Activated CD4-positive, alpha-beta T cell treated with anti-CD3 and anti-CD28 coated beads, Interleukin-2, amount 50 U/mL, for 48 hours (primary cell): ENCODE results near the gene FAM229A.
"Not testable (repeated sequence)": the region's sequence is repeated elsewhere in the genome, so short reads cannot be mapped to it uniquely, and the experiment has no call there.

ENCODE experiments used
- DNase-seq, 2 experiments: peaks; one replicate each; pipeline ENCODE4 v3.0.0-alpha.2; 2020

The FAM229A gene

DNA sequence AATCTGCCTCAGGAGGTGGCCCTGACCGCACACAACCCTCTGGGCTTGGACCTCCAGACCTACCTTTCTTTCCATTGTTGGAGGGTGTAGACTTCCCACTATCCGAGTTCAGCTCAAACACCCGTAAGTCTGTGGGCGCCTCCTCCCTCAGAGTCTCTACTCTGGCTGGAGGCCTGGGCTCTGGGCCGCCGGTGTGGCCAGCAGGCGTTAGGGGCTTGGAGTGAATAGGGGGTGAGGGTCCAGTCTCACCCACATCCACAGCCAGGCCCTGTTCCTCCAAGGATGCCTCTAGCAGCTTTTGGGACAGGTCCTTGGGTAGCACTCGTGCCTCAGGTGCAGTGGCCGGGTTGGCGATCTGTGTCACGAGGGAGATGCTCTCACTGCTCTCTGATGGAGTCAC is 13.9 kb upstream of the FAM229A start:
- no peak for DNase-seq

GRCh38 chr1:32373996-32374592 is 11.8 kb upstream of the FAM229A start:
- no peak for DNase-seq

DNA sequence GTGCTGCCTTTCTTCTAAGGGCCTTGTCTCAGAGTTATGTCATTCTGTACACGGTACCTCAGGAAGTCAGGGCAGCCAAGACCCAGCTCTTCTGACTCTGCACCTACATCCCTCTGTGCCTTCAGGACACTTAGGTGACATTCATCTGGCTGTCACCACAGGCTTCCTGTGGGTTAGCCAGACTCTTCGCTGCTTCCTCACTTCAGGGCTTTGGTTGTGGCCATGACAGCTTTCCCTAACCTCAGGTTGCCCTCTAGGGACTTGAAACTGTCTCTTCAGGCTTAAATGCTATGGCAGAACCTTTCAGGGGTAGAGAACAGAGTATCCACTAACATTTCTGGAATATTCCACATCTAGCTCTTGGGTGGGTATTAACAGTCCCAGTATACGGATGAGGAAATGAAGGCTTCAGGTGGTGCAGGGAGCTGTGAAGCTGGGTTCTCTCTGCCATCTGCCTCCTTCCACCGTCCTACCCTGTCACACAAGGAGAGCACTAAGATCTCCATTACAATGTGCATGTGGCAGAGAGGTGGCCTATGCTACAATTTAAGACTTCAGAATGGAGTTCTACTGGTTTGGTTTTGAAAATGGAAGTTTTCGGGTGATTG is 10.0 kb upstream of the FAM229A start:
- peak; percentile 15 to 36 for DNase-seq

DNA sequence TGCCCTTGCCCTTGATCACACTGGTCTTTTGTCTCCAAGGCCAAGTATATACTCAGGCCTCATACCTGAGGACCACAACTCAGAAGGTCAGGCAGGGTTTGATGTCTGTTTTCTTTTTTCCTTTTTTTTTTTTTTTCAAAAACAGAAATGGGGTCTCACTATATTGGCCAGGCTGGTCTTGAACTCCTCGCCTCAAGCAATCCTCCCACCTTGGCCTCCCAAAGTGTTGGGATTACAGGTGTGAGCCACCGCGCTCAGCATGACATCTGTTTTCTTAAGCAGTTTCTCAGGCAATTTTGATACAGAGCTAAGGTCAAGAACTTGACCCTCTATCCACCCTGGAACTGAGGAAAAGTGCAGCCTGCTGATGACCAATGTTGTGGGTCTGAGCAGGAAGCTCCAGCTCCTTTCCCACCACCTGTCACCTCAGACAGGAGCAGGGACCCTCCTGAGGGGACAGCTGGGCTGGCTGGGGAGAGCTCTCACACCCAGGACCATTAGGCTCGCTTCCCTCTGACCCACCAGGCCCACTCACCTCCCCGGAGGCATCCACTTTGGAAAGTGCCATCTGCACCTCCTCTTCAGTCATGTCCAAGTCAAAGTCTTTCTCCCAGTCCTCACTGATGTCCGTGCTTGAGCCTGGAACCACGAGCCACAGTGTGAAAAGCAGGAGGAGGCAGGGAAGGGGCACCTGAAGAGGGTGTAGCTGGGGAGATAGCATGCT is 5.8 kb upstream of the FAM229A start:
- DNase-seq = no peak

GRCh38 chr1:32365445-32365844 is 3.2 kb upstream of the FAM229A start:
- no peak for DNase-seq

- no peak for DNase-seq
Observed at GRCh38 chr1:32364836-32365235, 2.6 kb upstream of the FAM229A start.

DNA sequence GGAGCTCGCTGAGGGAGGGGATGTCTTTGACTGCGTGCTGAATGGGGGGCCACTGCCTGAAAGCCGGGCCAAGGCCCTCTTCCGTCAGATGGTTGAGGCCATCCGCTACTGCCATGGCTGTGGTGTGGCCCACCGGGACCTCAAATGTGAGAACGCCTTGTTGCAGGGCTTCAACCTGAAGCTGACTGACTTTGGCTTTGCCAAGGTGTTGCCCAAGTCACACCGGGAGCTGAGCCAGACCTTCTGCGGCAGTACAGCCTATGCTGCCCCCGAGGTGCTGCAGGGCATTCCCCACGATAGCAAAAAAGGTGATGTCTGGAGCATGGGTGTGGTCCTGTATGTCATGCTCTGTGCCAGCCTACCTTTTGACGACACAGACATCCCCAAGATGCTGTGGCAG is 1.4 kb upstream of the FAM229A start:
- DNase-seq = no peak

DNA sequence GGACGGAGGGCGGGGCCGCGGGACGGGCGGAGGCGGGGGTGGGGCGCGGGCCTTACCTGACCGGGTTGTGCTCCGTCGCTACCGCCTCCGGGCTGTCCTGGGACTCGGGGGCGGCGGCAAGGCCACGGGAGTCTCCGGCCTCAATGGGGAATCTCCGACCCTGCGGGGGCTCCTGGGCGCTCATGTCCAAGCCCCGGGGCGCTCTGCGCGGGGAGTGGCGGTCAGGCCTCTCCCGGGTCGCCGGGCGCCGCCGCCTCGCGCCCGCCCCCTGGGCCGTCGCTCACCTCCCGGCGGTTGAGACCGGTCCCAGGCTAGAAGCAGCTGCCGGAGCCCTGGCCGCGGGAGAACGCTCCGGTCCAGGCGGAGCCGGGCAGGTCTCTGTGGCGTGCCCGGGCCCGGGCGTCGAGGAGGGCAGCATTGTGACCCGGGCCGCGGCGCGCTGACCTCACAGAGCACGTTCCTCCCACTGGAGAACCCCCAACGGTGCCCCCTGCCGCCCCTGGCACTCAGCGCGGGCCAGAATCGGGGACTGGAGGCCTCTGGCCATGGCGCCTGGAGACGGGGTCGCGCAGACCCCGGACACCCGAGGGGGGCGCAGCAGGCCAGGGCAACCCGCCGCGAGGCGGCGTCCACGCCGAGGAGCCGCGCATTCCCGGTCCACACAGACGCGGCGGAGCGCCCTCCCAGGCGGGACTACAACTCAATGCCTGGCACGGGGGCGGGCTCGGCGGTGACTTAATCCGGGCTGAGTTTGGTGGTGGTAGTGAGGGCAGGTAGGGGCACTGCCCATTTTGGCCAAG is 411 bp downstream of the FAM229A start:
- peak; percentile 31 to 51 for DNase-seq

GRCh38 chr1:32361308-32361673 is 994 bp downstream of the FAM229A start:
- DNase-seq = no peak

GRCh38 chr1:32358435-32358834 is 3.9 kb downstream of the FAM229A start:
- no peak for DNase-seq

- DNase-seq = no peak
Observed at GRCh38 chr1:32357614-32358013, 4.7 kb downstream of the FAM229A start.

- DNase-seq = no peak
Observed at GRCh38 chr1:32356478-32356877, 5.8 kb downstream of the FAM229A start.

- DNase-seq = not testable (repeated sequence)
Observed at GRCh38 chr1:32355778-32356177, 6.5 kb downstream of the FAM229A start.

DNA sequence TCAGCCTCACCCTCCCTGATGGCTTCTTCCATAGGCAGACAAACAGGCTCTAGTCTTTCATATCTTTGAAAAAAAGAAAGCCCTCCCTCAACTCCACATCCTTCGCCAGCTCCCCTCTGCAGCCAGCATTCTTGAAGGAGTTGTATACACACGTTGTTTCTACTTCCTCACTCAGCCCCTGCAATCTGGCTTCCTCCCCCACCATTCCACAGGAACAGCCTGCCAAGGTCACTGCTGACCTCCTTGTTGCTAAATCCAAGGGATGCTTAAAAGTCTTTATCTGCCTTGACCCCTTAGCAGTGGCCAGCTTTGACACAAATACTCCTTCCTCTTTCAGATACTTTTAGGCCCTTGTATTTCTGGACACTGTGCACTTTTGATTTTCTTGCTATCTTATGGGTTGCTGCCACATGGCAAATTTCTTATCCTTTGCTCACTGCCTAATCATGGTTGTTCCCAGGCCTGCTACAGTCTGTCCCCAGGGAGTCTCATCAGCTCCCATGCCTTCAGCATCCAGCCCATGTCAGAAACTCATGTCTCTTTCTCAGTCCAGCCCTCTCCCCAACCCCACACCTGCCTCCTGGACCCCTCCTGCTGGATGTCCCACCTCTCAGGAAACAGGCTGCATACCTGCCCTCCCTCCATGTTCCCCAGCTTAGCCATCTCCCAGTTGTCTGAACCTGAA is 8.3 kb downstream of the FAM229A start:
- DNase-seq = no peak

GRCh38 chr1:32353431-32353830 is 8.9 kb downstream of the FAM229A start:
- no peak for DNase-seq

- no peak for DNase-seq
Observed at GRCh38 chr1:32352831-32353383, 9.4 kb downstream of the FAM229A start.

DNA sequence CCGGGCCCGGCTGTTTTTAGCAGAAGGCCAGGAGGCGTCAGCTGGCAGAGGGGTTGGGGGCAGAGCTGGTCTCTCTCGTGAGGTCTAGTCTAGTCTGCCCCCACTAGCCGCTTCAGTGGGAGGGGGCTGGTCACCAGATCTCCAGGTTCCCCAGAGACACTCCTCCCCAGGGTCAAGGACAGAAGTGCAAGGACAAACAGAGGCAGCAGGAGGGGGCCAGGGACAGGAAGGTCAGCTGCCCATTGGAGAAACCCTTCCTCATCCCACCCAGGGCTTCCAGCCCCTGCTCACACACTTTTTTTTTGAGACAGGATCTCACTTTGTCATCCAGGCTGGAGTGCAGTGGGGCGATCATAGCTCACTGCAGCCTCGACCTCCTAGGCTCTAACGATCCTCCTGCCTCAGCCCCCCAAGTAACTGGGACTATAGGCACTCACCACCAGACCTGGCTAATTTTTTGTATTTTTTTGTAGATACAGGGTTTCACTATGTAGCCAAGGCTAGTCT is 10.0 kb downstream of the FAM229A start:
- no peak for DNase-seq

DNA sequence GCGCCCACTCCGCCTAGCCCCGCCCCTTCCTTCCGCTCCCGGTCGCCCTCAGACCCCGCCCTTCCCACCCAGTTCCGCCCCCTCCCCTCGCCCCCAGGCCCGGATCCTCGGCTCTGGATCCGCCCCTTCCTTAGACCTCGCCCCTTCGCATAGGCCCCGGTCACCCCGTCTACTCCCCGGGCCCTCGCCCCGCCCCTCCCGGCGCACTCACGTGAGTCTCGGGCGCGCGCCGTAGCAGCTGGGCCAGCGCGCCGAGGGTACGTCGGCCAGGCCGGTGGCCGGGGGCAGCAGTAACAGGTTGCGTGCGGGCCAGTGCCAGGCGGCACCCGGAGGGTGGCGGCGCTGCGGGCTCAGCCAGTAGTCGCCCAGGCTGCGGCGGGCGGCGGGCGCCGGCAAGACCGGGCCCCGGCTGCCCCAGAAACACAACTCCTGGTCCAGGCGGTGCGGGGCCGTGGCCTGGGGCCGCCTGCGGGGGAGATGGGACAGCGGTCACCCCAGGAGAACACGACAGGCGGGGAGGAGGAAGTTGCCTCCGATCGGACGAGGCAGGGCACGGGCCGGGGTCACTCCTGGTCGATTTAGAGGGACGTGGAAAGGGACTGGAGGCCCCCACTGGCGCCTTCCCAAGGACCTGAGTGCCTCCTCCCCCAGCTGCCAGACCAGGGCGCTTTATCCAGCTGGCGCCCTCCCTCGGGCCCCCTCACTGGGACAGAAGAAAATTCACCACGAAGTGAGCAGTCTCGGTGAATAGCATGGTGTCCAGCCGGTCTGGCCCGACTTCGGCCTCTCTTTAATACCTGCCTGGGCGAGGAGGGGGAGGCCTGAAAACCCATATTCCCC is 10.7 kb downstream of the FAM229A start:
- DNase-seq = peak; percentile 92 to 94

- peak; percentile 80 for DNase-seq
Observed at GRCh38 chr1:32350785-32351398, 11.4 kb downstream of the FAM229A start.

DNA sequence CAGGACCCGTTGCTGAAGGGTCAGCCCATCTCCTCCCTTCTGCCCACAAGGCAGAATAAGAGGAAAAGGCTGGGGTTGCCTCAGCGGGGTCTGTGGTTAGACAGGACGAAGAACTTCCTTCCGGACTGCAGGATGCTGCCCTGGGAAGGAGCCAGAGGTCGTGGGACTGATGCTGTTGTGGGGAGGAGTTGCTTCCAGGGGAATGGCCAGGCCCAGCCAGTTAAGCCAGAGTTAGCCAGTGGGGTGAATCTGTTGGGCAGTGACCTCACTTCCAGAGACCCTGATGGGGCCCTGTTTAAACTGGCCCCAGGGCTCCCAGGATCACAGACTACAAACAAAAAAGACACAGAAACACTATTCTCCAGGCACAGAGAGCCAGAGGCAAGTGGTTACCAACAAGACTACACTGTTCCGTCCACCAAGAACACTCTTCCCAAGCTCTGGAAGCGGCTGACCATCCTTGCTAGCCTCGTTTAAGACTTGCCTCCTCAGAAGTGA is 13.0 kb downstream of the FAM229A start:
- no peak for DNase-seq
